GM18499 (cell line): ENCODE data around the gene COLEC11.
"Not testable (repeated sequence)": the region's sequence is repeated elsewhere in the genome, so short reads cannot be mapped to it uniquely, and the experiment has no call there.

ENCODE experiments used
- ATAC-seq: cut with Tn5 transposase; IDR thresholded peaks from one replicate; pipeline ENCODE4 v1.9.1; 2021; ENCODE audit warnings: moderate number of reproducible peaks; ENCODE audit not compliant: insufficient read depth, unreplicated experiment

Gene COLEC11

DNA sequence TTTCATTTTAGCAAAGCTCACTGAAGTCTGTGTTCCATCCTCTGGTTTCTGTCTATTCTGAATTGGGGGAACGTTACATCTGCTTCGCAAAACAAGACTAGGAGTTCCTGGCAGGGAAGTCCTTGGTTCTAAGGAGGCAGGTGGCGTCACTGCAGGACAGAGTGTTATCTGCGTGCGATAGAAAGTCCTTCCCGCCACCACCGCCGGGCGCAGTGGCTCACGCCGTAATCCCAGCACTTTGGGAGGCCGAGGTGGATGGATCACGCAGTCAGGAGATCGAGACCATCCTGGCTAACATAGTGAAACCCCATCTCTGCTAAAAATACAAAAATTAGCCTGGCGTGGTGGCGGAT is 41.0 kb downstream of the COLEC11 start:
- not testable (repeated sequence) for ATAC-seq

DNA sequence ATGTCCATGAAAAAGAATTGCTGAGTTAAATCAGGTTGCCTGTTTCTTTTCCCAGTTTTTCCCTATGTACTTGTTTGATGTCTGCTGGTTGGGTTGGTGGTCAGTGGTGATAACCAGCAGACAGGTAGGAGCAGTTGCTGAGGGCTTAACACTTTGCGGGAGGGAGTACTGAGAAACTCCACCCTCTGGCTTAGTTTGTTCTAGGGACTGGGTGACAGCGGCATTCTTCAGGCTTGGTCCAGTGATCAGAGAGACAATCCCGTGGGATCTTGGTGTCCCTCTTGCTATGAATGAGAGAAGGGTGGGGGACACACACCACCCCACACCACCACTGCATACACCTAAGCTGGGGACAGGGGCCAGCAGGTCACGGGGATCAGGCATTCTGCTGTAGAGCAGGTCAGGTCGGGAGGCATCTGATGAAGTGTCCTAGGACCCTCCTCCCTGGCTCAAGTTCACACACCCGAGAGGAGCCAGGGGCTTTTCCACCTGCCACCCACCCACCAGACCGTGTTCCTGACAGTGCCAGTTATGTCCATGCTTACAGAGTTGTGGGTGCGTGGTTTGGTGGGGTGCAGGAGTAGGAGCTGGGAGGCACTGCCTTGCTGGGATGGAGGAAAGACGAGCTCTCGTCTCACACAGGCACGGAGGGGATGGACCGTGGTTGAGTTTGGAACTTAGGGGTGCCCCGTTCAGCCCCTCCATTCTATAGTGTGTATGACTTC is 41.8 kb downstream of the COLEC11 start:
- ATAC-seq, result no peak

- no peak for ATAC-seq
These were observed 42.4 kb downstream of the COLEC11 start for GRCh38 chr2:3637311-3637675.

DNA sequence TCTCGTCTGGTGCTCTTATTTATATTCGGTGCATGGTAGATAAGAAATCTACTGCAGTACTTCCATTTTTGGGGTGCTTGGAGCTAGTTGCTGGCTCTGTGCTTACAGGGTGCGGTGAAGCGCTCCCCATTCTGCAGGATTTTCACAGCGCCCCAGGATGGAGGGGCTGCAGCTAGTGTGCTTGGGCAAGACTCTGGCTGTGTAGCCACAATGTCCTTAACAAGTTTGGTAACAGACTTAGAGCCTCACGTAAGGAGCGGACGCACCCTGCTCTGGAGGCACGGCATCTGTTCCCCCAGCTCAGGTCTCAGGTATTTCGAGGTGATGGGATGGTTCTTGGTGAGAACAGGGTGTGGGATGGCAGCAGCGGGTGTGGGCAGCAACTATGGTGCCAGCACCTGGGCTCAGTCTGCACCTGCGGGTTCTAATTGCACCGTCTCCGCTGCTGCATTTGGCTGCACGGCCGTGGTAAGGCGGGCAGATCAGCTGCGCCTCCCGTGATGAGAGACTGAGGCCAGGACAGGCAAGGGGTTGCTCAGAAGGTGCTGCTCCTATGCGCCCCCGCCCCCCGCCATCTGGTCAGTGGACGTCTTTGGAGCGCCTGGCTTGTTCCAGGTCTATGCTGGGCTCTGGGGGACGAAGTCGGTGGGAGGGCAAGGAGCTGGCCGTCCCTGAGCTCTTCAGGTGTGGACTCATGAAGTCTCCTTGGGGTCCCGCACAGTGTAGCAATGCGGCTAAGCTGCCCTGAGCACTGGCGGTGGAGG is 43.0 kb downstream of the COLEC11 start:
- no peak for ATAC-seq

- ATAC-seq, result no peak
These were observed 43.5 kb downstream of the COLEC11 start for GRCh38 chr2:3638456-3638810.

DNA sequence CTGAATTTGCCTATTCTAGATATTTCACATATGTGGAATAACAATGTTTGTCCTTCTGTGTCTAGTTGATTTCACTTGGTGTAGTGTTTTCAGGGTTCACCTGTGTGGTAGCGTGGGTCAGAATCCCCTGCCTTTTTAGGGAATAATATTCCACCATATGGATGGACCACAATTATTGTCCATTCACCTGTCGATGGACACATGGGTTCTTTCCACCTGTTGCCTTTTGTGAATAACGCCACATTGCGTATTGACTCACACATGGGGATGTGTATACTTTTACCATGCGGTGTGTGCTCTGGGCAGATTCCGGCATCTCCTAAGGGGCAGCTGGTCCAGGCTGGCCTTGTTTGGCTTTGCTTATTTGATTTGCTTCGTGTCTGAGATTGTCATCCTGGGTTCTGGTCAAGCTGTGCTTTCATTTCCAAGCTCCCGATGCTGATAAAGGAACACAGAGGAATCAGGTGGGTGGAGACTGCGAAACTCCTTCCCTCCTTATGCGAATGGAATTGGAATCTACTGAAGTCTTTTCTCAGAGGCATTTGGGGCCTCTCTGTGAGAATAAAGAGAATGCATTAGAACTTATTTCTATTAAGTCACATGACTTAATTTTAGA is 44.2 kb downstream of the COLEC11 start:
- no peak for ATAC-seq

GRCh38 chr2:3639653-3640052 is 44.7 kb downstream of the COLEC11 start:
- ATAC-seq, result no peak

GRCh38 chr2:3641181-3641580 is 46.3 kb downstream of the COLEC11 start:
- no peak for ATAC-seq

DNA sequence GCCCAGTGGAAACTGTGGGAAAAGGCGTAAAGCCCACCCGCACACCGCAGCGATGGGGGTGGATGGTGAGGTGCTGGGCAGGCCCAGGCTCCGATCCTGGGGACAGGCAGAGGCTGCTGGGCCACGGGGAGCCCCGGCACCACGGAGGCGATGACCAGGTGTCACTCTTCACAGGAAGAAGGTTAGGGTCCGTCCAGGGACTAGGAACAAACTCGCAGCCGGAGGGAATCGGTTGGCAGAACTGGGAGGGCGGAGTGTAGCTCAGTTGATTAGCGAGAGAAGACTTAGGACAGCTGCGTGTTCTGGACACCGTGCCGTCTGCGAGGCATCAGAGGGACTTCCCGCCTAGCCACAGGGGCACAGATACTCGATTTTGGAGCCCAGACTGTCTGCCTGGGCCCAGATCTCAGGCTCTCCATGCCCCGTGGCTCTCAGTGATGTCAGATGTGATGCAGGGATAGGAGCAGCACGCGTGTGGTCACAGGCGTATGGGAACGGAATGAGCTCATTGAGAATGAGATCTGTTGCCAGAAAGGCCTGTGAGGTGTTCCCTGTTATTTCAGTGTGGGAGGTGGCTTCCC is 47.0 kb downstream of the COLEC11 start:
- no peak for ATAC-seq

DNA sequence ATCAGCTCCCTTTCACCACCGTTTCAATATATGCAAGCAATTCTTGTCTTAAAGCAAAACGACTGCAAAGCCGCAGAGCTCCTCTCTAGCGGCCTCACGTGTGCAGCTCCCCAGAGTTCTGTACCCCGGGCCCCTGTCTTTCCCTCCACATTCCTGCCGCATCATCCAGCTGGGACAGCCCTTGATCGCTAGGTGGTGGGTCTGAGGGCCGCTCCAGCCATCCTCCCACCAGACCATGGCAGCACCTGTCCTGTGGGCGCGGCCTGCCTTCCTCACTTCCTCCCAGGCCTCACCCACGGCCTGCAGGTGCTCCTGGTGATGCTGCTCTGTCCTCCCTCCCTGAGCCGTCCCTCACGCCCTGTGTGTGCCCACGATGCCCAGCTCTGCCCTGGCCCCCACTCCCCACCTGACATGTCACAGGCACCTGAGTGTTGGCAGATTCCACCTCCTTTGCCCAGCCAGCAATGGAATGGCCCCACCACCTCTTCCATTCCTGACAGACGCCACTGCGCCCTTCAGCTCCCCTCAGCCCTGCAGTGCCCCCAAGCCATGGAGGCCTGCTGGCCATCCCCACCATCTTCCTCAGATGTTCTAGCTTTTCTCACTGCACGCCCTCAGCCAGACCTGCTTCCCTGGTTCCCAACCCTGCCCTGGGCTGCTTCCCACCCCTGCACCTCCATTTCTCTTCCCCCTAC is 47.8 kb downstream of the COLEC11 start:
- ATAC-seq, result no peak

GRCh38 chr2:3643371-3644245 is 48.7 kb downstream of the COLEC11 start:
- ATAC-seq, result no peak

GRCh38 chr2:3644246-3644525 is 49.3 kb downstream of the COLEC11 start:
- no peak for ATAC-seq

- no peak for ATAC-seq
These were observed 50.1 kb downstream of the COLEC11 start for GRCh38 chr2:3644891-3645605.

DNA sequence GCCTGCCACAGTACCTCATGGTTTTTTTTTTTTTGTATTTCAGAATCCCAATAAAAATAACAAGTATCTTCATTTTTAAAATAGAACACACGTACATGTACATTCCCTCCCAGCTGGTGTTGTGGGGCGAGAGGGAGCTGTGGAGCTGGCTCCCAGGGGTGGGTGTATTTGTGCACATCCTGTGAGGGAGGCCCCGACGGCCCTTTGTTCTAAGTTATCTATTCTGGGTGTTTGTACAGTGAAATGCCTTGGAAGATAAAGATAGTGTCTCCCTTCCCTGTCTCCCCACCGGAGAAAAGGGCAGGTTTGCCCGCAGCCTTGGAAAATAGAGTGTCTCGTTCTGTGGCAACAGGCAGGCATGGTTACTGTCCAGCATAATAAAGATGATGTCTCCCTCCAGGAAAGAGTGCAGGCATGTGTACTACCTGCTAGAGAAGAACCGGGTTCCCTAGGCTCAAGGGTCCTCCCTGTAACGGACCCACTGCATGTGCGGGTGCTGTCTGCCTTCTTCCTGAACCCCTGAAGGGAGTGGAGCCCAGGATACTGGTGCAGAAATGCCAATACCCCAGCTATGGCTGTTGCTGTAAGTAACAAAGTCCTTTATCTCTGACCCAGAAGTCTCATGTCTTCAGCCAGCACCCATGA is 51.0 kb downstream of the COLEC11 start:
- ATAC-seq, result no peak

- ATAC-seq, result no peak
These were observed 51.5 kb downstream of the COLEC11 start for GRCh38 chr2:3646446-3646845.

GRCh38 chr2:3647246-3647645 is 52.3 kb downstream of the COLEC11 start:
- no peak for ATAC-seq

DNA sequence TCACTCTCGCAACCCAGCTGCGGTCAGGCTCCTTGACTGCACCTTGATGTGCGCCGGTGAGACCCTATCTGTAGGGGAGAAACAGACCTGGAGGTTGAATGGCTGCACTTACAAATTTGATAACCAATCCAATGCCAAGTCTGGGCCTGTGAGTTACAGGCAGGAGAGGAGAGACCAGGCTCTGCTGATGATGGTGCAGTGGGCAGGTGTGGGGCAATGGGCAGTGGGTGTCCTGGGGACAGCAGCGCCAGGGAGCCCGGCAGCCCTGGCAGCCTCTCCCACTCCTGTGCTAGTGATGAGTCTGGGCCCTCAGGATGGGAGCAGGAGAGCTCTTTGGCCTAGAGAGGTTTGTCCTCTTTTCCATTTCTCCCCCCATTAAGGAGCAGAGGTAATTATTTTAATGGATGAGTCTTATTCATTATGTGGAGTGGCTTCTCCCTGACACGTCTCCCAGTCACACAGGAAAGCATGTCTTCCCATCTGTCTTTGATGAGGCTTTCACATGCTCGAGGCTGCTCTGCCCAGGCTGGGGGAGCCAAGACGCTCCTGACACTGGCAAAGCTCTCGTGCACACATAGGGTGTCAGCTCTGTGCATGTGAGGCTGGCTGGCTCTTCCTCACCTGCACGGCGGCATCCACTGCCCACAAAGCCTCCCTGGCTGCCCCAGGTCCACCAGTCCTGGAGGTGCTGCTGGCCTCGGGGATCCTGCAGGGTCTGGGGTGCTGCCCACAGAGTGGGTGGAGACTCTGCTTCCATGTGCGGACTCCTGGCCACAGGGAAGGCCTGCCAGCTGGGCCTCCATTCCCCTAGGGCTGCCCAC is 53.1 kb downstream of the COLEC11 start:
- ATAC-seq, result no peak

GRCh38 chr2:3648652-3649177 is 53.8 kb downstream of the COLEC11 start:
- ATAC-seq, result no peak
